H9 (cell line): ENCODE measurements around the gene AJAP1. TPM values are rescaled to one million over a fixed set of nuclear protein-coding genes. Genes with fewer than 3 reads are reported as not detected.

Source experiments
- DNase-seq: peaks from one replicate; pipeline ENCODE4 v3.0.0-alpha.2; 2017
- H2AFZ ChIP-seq: one replicate; pipeline ENCODE4 v1.6.1; 2013; ENCODE audit warnings: mild to moderate bottlenecking, low read length, control low read depth, moderate library complexity
- H2AK5ac ChIP-seq: 2 replicates; pipeline ENCODE4 v1.6.1; 2013; ENCODE audit warnings: low read length, control low read depth, mixed read lengths; ENCODE audit not compliant: insufficient read length
- H2BK120ac ChIP-seq: one replicate; pipeline ENCODE4 v1.6.1; 2013; ENCODE audit warnings: low read depth, mild to moderate bottlenecking, low read length, control low read depth, inconsistent platforms; ENCODE audit not compliant: poor library complexity, severe bottlenecking
- H2BK12ac ChIP-seq: 2 replicates; pipeline ENCODE4 v1.6.1; 2013; ENCODE audit warnings: low read length, control low read depth, mixed read lengths, low read depth; ENCODE audit not compliant: insufficient read length
- H2BK15ac ChIP-seq: 2 replicates; pipeline ENCODE4 v1.6.1; 2013; ENCODE audit warnings: low read depth, low read length, control low read depth
- H2BK20ac ChIP-seq: one replicate; pipeline ENCODE4 v1.6.1; 2013; ENCODE audit warnings: low read depth, mild to moderate bottlenecking, low read length, control low read depth, inconsistent platforms; ENCODE audit not compliant: poor library complexity, severe bottlenecking
- H2BK5ac ChIP-seq: 2 replicates; pipeline ENCODE4 v1.6.1; 2013; ENCODE audit warnings: low read length, control low read depth, mixed read lengths; ENCODE audit not compliant: insufficient read length
- H3K14ac ChIP-seq: 2 replicates; pipeline ENCODE4 v1.6.1; 2013; ENCODE audit warnings: low read length, control low read depth; ENCODE audit not compliant: insufficient read depth
- H3K18ac ChIP-seq: 2 replicates; pipeline ENCODE4 v1.6.1; 2013; ENCODE audit warnings: low read depth, mild to moderate bottlenecking, mixed read lengths, low read length, control low read depth; ENCODE audit not compliant: insufficient read length
- H3K23ac ChIP-seq: 2 replicates; pipeline ENCODE4 v1.6.1; 2013; ENCODE audit warnings: low read length, control low read depth, mixed read lengths, low read depth; ENCODE audit not compliant: insufficient read length
- H3K23me2 ChIP-seq: 2 replicates; pipeline ENCODE4 v1.6.1; 2013; ENCODE audit warnings: low read depth, mild to moderate bottlenecking, mixed read lengths, low read length, control low read depth; ENCODE audit not compliant: insufficient read length, poor library complexity, severe bottlenecking
- H3K27ac ChIP-seq: 2 replicates; pipeline ENCODE4 v1.5.1; 2013; ENCODE audit warnings: low read length, control low read depth, mixed read lengths, low read depth; ENCODE audit not compliant: insufficient read length
- H3K27me3 ChIP-seq: 2 replicates; pipeline ENCODE4 v1.6.1; 2013; ENCODE audit warnings: low read length, control low read depth, inconsistent platforms; ENCODE audit not compliant: insufficient read depth
- H3K4ac ChIP-seq: 2 replicates; pipeline ENCODE4 v1.6.1; 2013; ENCODE audit warnings: low read depth, mild to moderate bottlenecking, control low read depth, inconsistent platforms, low read length, moderate library complexity
- H3K4me1 ChIP-seq: 2 replicates; pipeline ENCODE4 v1.6.1; 2013; ENCODE audit warnings: low read length, control low read depth, inconsistent platforms; ENCODE audit not compliant: insufficient read depth
- H3K4me2 ChIP-seq: 2 replicates; pipeline ENCODE4 v1.6.1; 2013; ENCODE audit warnings: low read length, control low read depth, mixed read lengths; ENCODE audit not compliant: insufficient read length, insufficient read depth
- H3K56ac ChIP-seq: 2 replicates; pipeline ENCODE4 v1.6.1; 2013; ENCODE audit warnings: low read depth, mild to moderate bottlenecking, mixed read lengths, low read length, control low read depth; ENCODE audit not compliant: insufficient read length
- H3K79me1 ChIP-seq: 2 replicates; pipeline ENCODE4 v1.6.1; 2013; ENCODE audit warnings: low read depth, mild to moderate bottlenecking, moderate library complexity, low read length, control low read depth, inconsistent platforms; ENCODE audit not compliant: insufficient read depth, poor library complexity, severe bottlenecking
- H3K79me2 ChIP-seq: 2 replicates; pipeline ENCODE4 v1.6.1; 2013; ENCODE audit warnings: low read length, control low read depth, inconsistent platforms; ENCODE audit not compliant: insufficient read depth
- H3K9ac ChIP-seq: 2 replicates; pipeline ENCODE4 v1.6.1; 2013; ENCODE audit warnings: low read length, control low read depth, mixed read lengths; ENCODE audit not compliant: insufficient read length; ENCODE audit errors: extremely low read depth
- H3K9me3 ChIP-seq: one replicate; pipeline ENCODE4 v1.6.1; 2013; ENCODE audit warnings: low read depth, low read length, inconsistent platforms; ENCODE audit not compliant: control insufficient read depth
- H3T11ph ChIP-seq: one replicate; pipeline ENCODE4 v1.6.1; 2013; ENCODE audit warnings: mild to moderate bottlenecking, low read length, control low read depth, inconsistent platforms
- H4K20me1 ChIP-seq: one replicate; pipeline ENCODE4 v1.6.1; 2013; ENCODE audit not compliant: control insufficient read depth, insufficient read length, insufficient read depth
- H4K5ac ChIP-seq: 2 replicates; pipeline ENCODE4 v1.6.1; 2013; ENCODE audit warnings: low read depth, mild to moderate bottlenecking, mixed read lengths, low read length, control low read depth; ENCODE audit not compliant: insufficient read length
- H4K8ac ChIP-seq: replicated peaks from 2 replicates; pipeline ENCODE4 v1.6.1; 2013; ENCODE audit warnings: low read length, control low read depth, mixed read lengths, low read depth; ENCODE audit not compliant: insufficient read length
- H4K91ac ChIP-seq: 2 replicates; pipeline ENCODE4 v1.6.1; 2013; ENCODE audit warnings: low read depth, mild to moderate bottlenecking, moderate library complexity, mixed read lengths, low read length, control low read depth; ENCODE audit not compliant: insufficient read length
- H3K27ac Mint-ChIP-seq, 3 experiments: 2 replicates in 2 of 3; 3 replicates in 1 of 3; pipeline ENCODE4 v1.8.0; 2020 to 2021; ENCODE audit warnings: mixed read lengths in 3 of 3, mild to moderate bottlenecking in 1 of 3, moderate library complexity in 1 of 3
- H3K27me3 Mint-ChIP-seq: 2 replicates; pipeline ENCODE4 v1.8.0; 2021; ENCODE audit warnings: low read depth, mild to moderate bottlenecking, moderate library complexity, mixed read lengths
- H3K36me3 Mint-ChIP-seq, 3 experiments: 2 replicates in 2 of 3; 3 replicates in 1 of 3; pipeline ENCODE4 v1.8.0; 2020 to 2021; ENCODE audit warnings: low read depth in 3 of 3, mixed read lengths in 3 of 3; ENCODE audit not compliant: insufficient read depth in 1 of 3
- H3K4me1 Mint-ChIP-seq, 2 experiments: 2 replicates each; pipeline ENCODE4 v1.8.0; 2020; ENCODE audit warnings: mixed read lengths in 2 of 2
- H3K4me3 Mint-ChIP-seq, 2 experiments: 2 replicates in 1 of 2; 3 replicates in 1 of 2; pipeline ENCODE4 v1.8.0; 2020 to 2021; ENCODE audit warnings: mild to moderate bottlenecking in 2 of 2, mixed read lengths in 2 of 2, moderate library complexity in 1 of 2
- H3K9me3 Mint-ChIP-seq, 2 experiments: 2 replicates in 1 of 2; 3 replicates in 1 of 2; pipeline ENCODE4 v1.8.0; 2020; ENCODE audit warnings: mild to moderate bottlenecking in 2 of 2, mixed read lengths in 2 of 2, moderate library complexity in 1 of 2
- CTCF ChIP-seq: fragments of 200-600 bp; sonication (generic); conservative IDR thresholded peaks from 3 replicates; pipeline ENCODE4 v1.8.0; 2021; ENCODE audit warnings: antibody characterized with exemption, mild to moderate bottlenecking
- WGBS: extraction: QIAGEN DNeasy Blood & Tissue Kit; methylation state at CpG from one replicate; pipeline ENCODE4 v1.1.7; 2013; ENCODE audit warnings: missing lambda C conversion rate, low lambda C conversion rate, mixed read lengths; ENCODE audit not compliant: insufficient read length; ENCODE audit errors: extremely low coverage; 5-methylcytosine and 5-hydroxymethylcytosine counted together
- total RNA-seq: library from RNA; stranded (reverse); gene quantifications from 2 replicates; pipeline ENCODE4 v1.2.1, GENCODE V29; 2021

AJAP1 gene
- total RNA-seq, 1 experiment from 2014 or later = 8.6 TPM

- Mint-ChIP-seq H3K27ac (no peak overlapping the region), H3K4me1 (peaks cover 17 to 27% of the 10 kb centered on the region in 2 experiments), H3K27me3 (peaks cover 16% of the 10 kb centered on the region), H3K9me3 (peaks cover 0 to 7% of the 10 kb centered on the region in 2 experiments; a peak in 3 of 5 replicates), H3K36me3 (peaks cover 0 to 10% (median 0%) of the 10 kb centered on the region in 3 experiments; a peak in 3 of 7 replicates), H3K4me3 (no peak overlapping the region)
- Histone ChIP-seq H2BK15ac (no peak overlapping the region), H2BK12ac (no peak overlapping the region), H3K4me1 (no peaks in the 10 kb centered on the region), H3K9ac (no peak overlapping the region), H3K27me3 (no peaks in the 10 kb centered on the region), H4K5ac (no peak overlapping the region), H2BK5ac (no peak overlapping the region), H3K18ac (no peak overlapping the region), H2BK20ac (no peak overlapping the region), H3K4me2 (no peak overlapping the region), H3K23me2 (no peaks in the 10 kb centered on the region), H3K27ac (no peak overlapping the region), H4K91ac (no peak overlapping the region), H3K4ac (no peak overlapping the region), H3K79me1 (no peaks in the 10 kb centered on the region), H2AK5ac (no peak overlapping the region), H3K56ac (no peak overlapping the region), H4K8ac (no peak overlapping the region), H3K23ac (no peak overlapping the region), H3K14ac (no peak overlapping the region), H3K79me2 (no peaks in the 10 kb centered on the region), H3K9me3 (no peaks in the 10 kb centered on the region), H2AFZ (no peak overlapping the region), H2BK120ac (no peak overlapping the region), H3T11ph (no peak overlapping the region), H4K20me1 (no peaks in the 10 kb centered on the region)
- TF ChIP-seq CTCF = no peak
- no peak for DNase-seq
- no CpG with 5 or more reads among the region's 8 CpGs for WGBS
Observed at GRCh38 chr1:4698911-4699310, 44.5 kb downstream of the AJAP1 start.
